H9 (cell line): ENCODE measurements around the gene LAMC2. TPM values are rescaled to one million over a fixed set of nuclear protein-coding genes. Genes with fewer than 3 reads are reported as not detected.

Experiments used
- DNase-seq: peaks from one replicate; pipeline ENCODE4 v3.0.0-alpha.2; 2017
- H2AFZ ChIP-seq: one replicate; pipeline ENCODE4 v1.6.1; 2013; ENCODE audit warnings: mild to moderate bottlenecking, low read length, control low read depth, moderate library complexity
- H2AK5ac ChIP-seq: 2 replicates; pipeline ENCODE4 v1.6.1; 2013; ENCODE audit warnings: low read length, control low read depth, mixed read lengths; ENCODE audit not compliant: insufficient read length
- H2BK120ac ChIP-seq: one replicate; pipeline ENCODE4 v1.6.1; 2013; ENCODE audit warnings: low read depth, mild to moderate bottlenecking, low read length, control low read depth, inconsistent platforms; ENCODE audit not compliant: poor library complexity, severe bottlenecking
- H2BK12ac ChIP-seq: 2 replicates; pipeline ENCODE4 v1.6.1; 2013; ENCODE audit warnings: low read length, control low read depth, mixed read lengths, low read depth; ENCODE audit not compliant: insufficient read length
- H2BK15ac ChIP-seq: 2 replicates; pipeline ENCODE4 v1.6.1; 2013; ENCODE audit warnings: low read depth, low read length, control low read depth
- H2BK20ac ChIP-seq: one replicate; pipeline ENCODE4 v1.6.1; 2013; ENCODE audit warnings: low read depth, mild to moderate bottlenecking, low read length, control low read depth, inconsistent platforms; ENCODE audit not compliant: poor library complexity, severe bottlenecking
- H2BK5ac ChIP-seq: 2 replicates; pipeline ENCODE4 v1.6.1; 2013; ENCODE audit warnings: low read length, control low read depth, mixed read lengths; ENCODE audit not compliant: insufficient read length
- H3K14ac ChIP-seq: 2 replicates; pipeline ENCODE4 v1.6.1; 2013; ENCODE audit warnings: low read length, control low read depth; ENCODE audit not compliant: insufficient read depth
- H3K18ac ChIP-seq: 2 replicates; pipeline ENCODE4 v1.6.1; 2013; ENCODE audit warnings: low read depth, mild to moderate bottlenecking, mixed read lengths, low read length, control low read depth; ENCODE audit not compliant: insufficient read length
- H3K23ac ChIP-seq: 2 replicates; pipeline ENCODE4 v1.6.1; 2013; ENCODE audit warnings: low read length, control low read depth, mixed read lengths, low read depth; ENCODE audit not compliant: insufficient read length
- H3K23me2 ChIP-seq: 2 replicates; pipeline ENCODE4 v1.6.1; 2013; ENCODE audit warnings: low read depth, mild to moderate bottlenecking, mixed read lengths, low read length, control low read depth; ENCODE audit not compliant: insufficient read length, poor library complexity, severe bottlenecking
- H3K27ac ChIP-seq: 2 replicates; pipeline ENCODE4 v1.5.1; 2013; ENCODE audit warnings: low read length, control low read depth, mixed read lengths, low read depth; ENCODE audit not compliant: insufficient read length
- H3K27me3 ChIP-seq: 2 replicates; pipeline ENCODE4 v1.6.1; 2013; ENCODE audit warnings: low read length, control low read depth, inconsistent platforms; ENCODE audit not compliant: insufficient read depth
- H3K4ac ChIP-seq: 2 replicates; pipeline ENCODE4 v1.6.1; 2013; ENCODE audit warnings: low read depth, mild to moderate bottlenecking, control low read depth, inconsistent platforms, low read length, moderate library complexity
- H3K4me1 ChIP-seq: 2 replicates; pipeline ENCODE4 v1.6.1; 2013; ENCODE audit warnings: low read length, control low read depth, inconsistent platforms; ENCODE audit not compliant: insufficient read depth
- H3K4me2 ChIP-seq: 2 replicates; pipeline ENCODE4 v1.6.1; 2013; ENCODE audit warnings: low read length, control low read depth, mixed read lengths; ENCODE audit not compliant: insufficient read length, insufficient read depth
- H3K56ac ChIP-seq: 2 replicates; pipeline ENCODE4 v1.6.1; 2013; ENCODE audit warnings: low read depth, mild to moderate bottlenecking, mixed read lengths, low read length, control low read depth; ENCODE audit not compliant: insufficient read length
- H3K79me1 ChIP-seq: 2 replicates; pipeline ENCODE4 v1.6.1; 2013; ENCODE audit warnings: low read depth, mild to moderate bottlenecking, moderate library complexity, low read length, control low read depth, inconsistent platforms; ENCODE audit not compliant: insufficient read depth, poor library complexity, severe bottlenecking
- H3K79me2 ChIP-seq: 2 replicates; pipeline ENCODE4 v1.6.1; 2013; ENCODE audit warnings: low read length, control low read depth, inconsistent platforms; ENCODE audit not compliant: insufficient read depth
- H3K9ac ChIP-seq: 2 replicates; pipeline ENCODE4 v1.6.1; 2013; ENCODE audit warnings: low read length, control low read depth, mixed read lengths; ENCODE audit not compliant: insufficient read length; ENCODE audit errors: extremely low read depth
- H3K9me3 ChIP-seq: one replicate; pipeline ENCODE4 v1.6.1; 2013; ENCODE audit warnings: low read depth, low read length, inconsistent platforms; ENCODE audit not compliant: control insufficient read depth
- H3T11ph ChIP-seq: one replicate; pipeline ENCODE4 v1.6.1; 2013; ENCODE audit warnings: mild to moderate bottlenecking, low read length, control low read depth, inconsistent platforms
- H4K20me1 ChIP-seq: one replicate; pipeline ENCODE4 v1.6.1; 2013; ENCODE audit not compliant: control insufficient read depth, insufficient read length, insufficient read depth
- H4K5ac ChIP-seq: 2 replicates; pipeline ENCODE4 v1.6.1; 2013; ENCODE audit warnings: low read depth, mild to moderate bottlenecking, mixed read lengths, low read length, control low read depth; ENCODE audit not compliant: insufficient read length
- H4K8ac ChIP-seq: replicated peaks from 2 replicates; pipeline ENCODE4 v1.6.1; 2013; ENCODE audit warnings: low read length, control low read depth, mixed read lengths, low read depth; ENCODE audit not compliant: insufficient read length
- H4K91ac ChIP-seq: 2 replicates; pipeline ENCODE4 v1.6.1; 2013; ENCODE audit warnings: low read depth, mild to moderate bottlenecking, moderate library complexity, mixed read lengths, low read length, control low read depth; ENCODE audit not compliant: insufficient read length
- H3K27ac Mint-ChIP-seq, 3 experiments: 2 replicates in 2 of 3; 3 replicates in 1 of 3; pipeline ENCODE4 v1.8.0; 2020 to 2021; ENCODE audit warnings: mixed read lengths in 3 of 3, mild to moderate bottlenecking in 1 of 3, moderate library complexity in 1 of 3
- H3K27me3 Mint-ChIP-seq: 2 replicates; pipeline ENCODE4 v1.8.0; 2021; ENCODE audit warnings: low read depth, mild to moderate bottlenecking, moderate library complexity, mixed read lengths
- H3K36me3 Mint-ChIP-seq, 3 experiments: 2 replicates in 2 of 3; 3 replicates in 1 of 3; pipeline ENCODE4 v1.8.0; 2020 to 2021; ENCODE audit warnings: low read depth in 3 of 3, mixed read lengths in 3 of 3; ENCODE audit not compliant: insufficient read depth in 1 of 3
- H3K4me1 Mint-ChIP-seq, 2 experiments: 2 replicates each; pipeline ENCODE4 v1.8.0; 2020; ENCODE audit warnings: mixed read lengths in 2 of 2
- H3K4me3 Mint-ChIP-seq, 2 experiments: 2 replicates in 1 of 2; 3 replicates in 1 of 2; pipeline ENCODE4 v1.8.0; 2020 to 2021; ENCODE audit warnings: mild to moderate bottlenecking in 2 of 2, mixed read lengths in 2 of 2, moderate library complexity in 1 of 2
- H3K9me3 Mint-ChIP-seq, 2 experiments: 2 replicates in 1 of 2; 3 replicates in 1 of 2; pipeline ENCODE4 v1.8.0; 2020; ENCODE audit warnings: mild to moderate bottlenecking in 2 of 2, mixed read lengths in 2 of 2, moderate library complexity in 1 of 2
- WGBS: extraction: QIAGEN DNeasy Blood & Tissue Kit; methylation state at CpG from one replicate; pipeline ENCODE4 v1.1.7; 2013; ENCODE audit warnings: missing lambda C conversion rate, low lambda C conversion rate, mixed read lengths; ENCODE audit not compliant: insufficient read length; ENCODE audit errors: extremely low coverage; 5-methylcytosine and 5-hydroxymethylcytosine counted together
- total RNA-seq: library from RNA; stranded (reverse); gene quantifications from 2 replicates; pipeline ENCODE4 v1.2.1, GENCODE V29; 2021
- TF ChIP-seq, protein P1 (sequence below): fragments of 200-600 bp; sonication (generic); conservative IDR thresholded peaks from 3 replicates; pipeline ENCODE4 v1.8.0; 2021; ENCODE audit warnings: antibody characterized with exemption, mild to moderate bottlenecking

LAMC2 gene
- total RNA-seq, 1 experiment from 2014 or later: 7.4 TPM

DNA sequence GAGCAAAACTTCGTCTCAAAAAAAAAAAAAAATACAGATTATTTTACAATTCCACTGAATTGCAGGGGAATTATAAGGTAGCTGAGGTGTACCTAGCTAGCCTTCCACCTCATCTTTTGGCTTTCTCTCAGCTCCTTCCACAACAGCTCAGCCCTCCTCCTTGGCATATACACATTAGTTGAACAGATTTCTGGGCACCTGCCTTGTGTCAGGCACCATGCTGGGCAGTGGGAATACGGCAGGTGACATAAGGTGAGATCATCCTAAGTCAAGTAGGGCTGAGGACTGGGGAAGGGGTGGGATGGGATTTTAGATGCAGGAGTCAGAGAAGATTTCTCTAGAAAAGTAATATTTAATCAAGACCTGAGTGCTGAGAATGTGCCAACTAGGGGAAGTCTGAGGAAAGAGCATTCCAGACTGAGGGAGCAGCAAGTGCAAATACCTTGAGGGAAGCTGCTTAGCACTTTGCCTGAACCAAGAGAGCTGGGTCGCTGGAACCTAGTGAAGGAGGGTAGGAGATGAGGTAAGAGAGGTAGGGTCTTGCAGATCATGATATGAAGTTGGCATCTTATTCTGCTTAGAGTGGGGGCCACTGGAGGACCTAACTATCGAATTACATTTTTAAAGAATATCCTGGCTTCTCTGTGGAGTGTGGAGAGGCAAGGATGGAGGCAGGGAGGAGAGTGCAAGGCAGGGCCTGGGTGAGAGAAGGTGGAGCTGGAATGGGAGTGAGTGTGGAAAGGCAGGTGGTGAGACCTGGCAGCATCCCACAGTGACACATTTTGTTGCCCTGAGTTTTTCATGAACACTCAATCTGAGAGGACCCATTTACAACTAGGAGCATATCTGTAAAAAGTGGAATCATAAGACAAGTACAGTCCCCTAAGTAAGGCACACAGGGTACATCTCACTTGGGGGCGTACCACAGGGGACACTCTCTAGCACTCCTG is 28.2 kb downstream of the LAMC2 start:
- H2BK15ac ChIP-seq: no peak overlapping the region
- no peak overlapping the region for H2BK12ac ChIP-seq
- Mint-ChIP-seq H3K27ac (no peak overlapping the region; a peak in 1 of 7 replicates), H3K9me3 (no peaks in the 10 kb centered on the region), H3K4me1 (peaks cover 20 to 21% of the 10 kb centered on the region in 2 experiments), H3K4me3 (no peak overlapping the region), H3K36me3 (no peaks in the 10 kb centered on the region), H3K27me3 (no peaks in the 10 kb centered on the region)
- DNase-seq: no peak
- no peak overlapping the region for H3K56ac ChIP-seq
- H3K9ac ChIP-seq: no peak overlapping the region
- no peak overlapping the region for H3T11ph ChIP-seq
- no peak overlapping the region for H2BK120ac ChIP-seq
- TF ChIP-seq, protein P1, sequence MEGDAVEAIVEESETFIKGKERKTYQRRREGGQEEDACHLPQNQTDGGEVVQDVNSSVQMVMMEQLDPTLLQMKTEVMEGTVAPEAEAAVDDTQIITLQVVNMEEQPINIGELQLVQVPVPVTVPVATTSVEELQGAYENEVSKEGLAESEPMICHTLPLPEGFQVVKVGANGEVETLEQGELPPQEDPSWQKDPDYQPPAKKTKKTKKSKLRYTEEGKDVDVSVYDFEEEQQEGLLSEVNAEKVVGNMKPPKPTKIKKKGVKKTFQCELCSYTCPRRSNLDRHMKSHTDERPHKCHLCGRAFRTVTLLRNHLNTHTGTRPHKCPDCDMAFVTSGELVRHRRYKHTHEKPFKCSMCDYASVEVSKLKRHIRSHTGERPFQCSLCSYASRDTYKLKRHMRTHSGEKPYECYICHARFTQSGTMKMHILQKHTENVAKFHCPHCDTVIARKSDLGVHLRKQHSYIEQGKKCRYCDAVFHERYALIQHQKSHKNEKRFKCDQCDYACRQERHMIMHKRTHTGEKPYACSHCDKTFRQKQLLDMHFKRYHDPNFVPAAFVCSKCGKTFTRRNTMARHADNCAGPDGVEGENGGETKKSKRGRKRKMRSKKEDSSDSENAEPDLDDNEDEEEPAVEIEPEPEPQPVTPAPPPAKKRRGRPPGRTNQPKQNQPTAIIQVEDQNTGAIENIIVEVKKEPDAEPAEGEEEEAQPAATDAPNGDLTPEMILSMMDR: no peak
- no peak overlapping the region for H4K5ac ChIP-seq
- H3K4me2 ChIP-seq: no peak overlapping the region
- no peaks in the 10 kb centered on the region for H3K9me3 ChIP-seq
- H2AK5ac ChIP-seq: no peak overlapping the region
- H3K4me1 ChIP-seq: peaks cover 4% of the 10 kb centered on the region; the same call in 1 of the 2 replicates
- H2BK20ac ChIP-seq: no peak overlapping the region
- H3K23me2 ChIP-seq: no peaks in the 10 kb centered on the region
- no peak overlapping the region for H4K91ac ChIP-seq
- no peaks in the 10 kb centered on the region for H3K79me2 ChIP-seq
- no peaks in the 10 kb centered on the region for H3K79me1 ChIP-seq
- H3K27ac ChIP-seq: no peak overlapping the region
- H2AFZ ChIP-seq: no peak overlapping the region
- no CpG with 5 or more reads among the region's 5 CpGs for WGBS
- H3K14ac ChIP-seq: no peak overlapping the region
- no peak overlapping the region for H3K18ac ChIP-seq
- no peak overlapping the region for H3K23ac ChIP-seq
- no peaks in the 10 kb centered on the region for H4K20me1 ChIP-seq
- H3K27me3 ChIP-seq: no peaks in the 10 kb centered on the region
- H3K4ac ChIP-seq: no peak overlapping the region
- H4K8ac ChIP-seq: no peak overlapping the region
- H2BK5ac ChIP-seq: no peak overlapping the region
